NOMO-1 treated with DMSO at 0.1 percent for 48 hours (cell line): Measurements from ENCODE around the gene EGFR.

ENCODE experiments used
- DNase-seq: peaks from one replicate; lab custom pipeline; 2025; ENCODE audit not compliant: unreplicated experiment; lab: John Stamatoyannopoulos, UW

The EGFR gene

GRCh38 chr7:55006499-55006898 is 12.3 kb upstream of the EGFR start:
- no peak for DNase-seq

GRCh38 chr7:55013851-55014250 is 5.0 kb upstream of the EGFR start:
- DNase-seq, result no peak

GRCh38 chr7:55016061-55016745 is 2.6 kb upstream of the EGFR start:
- DNase-seq, result no peak

GRCh38 chr7:55016746-55017090 is 2.1 kb upstream of the EGFR start:
- DNase-seq, result no peak

GRCh38 chr7:55017841-55018240 is 976 bp upstream of the EGFR start:
- DNase-seq, result no peak

- DNase-seq, result no peak
These were observed 424 bp downstream of the EGFR start for GRCh38 chr7:55019191-55019690.

GRCh38 chr7:55019691-55020465 is 1.1 kb downstream of the EGFR start:
- DNase-seq, result no peak

- no peak for DNase-seq
These were observed 1.7 kb downstream of the EGFR start for GRCh38 chr7:55020466-55020871.

GRCh38 chr7:55021053-55021452 is 2.2 kb downstream of the EGFR start:
- DNase-seq, result no peak

- no peak for DNase-seq
These were observed 3.5 kb downstream of the EGFR start for GRCh38 chr7:55022002-55022985.

- no peak for DNase-seq
These were observed 5.2 kb downstream of the EGFR start for GRCh38 chr7:55023841-55024505.

GRCh38 chr7:55024776-55025175 is 6.0 kb downstream of the EGFR start:
- no peak for DNase-seq

- DNase-seq, result no peak
These were observed 7.4 kb downstream of the EGFR start for GRCh38 chr7:55026086-55026790.

- no peak for DNase-seq
These were observed 8.2 kb downstream of the EGFR start for GRCh38 chr7:55026867-55027490.

GRCh38 chr7:55028011-55028410 is 9.2 kb downstream of the EGFR start:
- no peak for DNase-seq

- DNase-seq, result peak; percentile 1
These were observed 11.5 kb downstream of the EGFR start for GRCh38 chr7:55030314-55030713.

- DNase-seq, result no peak
These were observed 12.3 kb downstream of the EGFR start for GRCh38 chr7:55031075-55031474.

- no peak for DNase-seq
These were observed 13.4 kb downstream of the EGFR start for GRCh38 chr7:55032069-55032699.

- DNase-seq, result no peak
These were observed 14.5 kb downstream of the EGFR start for GRCh38 chr7:55033236-55033846.
